RWPE2 (cell line): ENCODE data around the gene CLSTN2.

Experiments used
- ATAC-seq: fragments of 200-7000 bp; cut with Tn5 transposase; 3 replicates; pipeline ENCODE4 v1.9.1; 2021; ENCODE audit warnings: low read depth
- DNase-seq: peaks from one replicate; pipeline ENCODE4 v3.0.0-alpha.2; 2020; ENCODE audit warnings: low spot score
- H3K27ac ChIP-seq: fragments of 450-650 bp; 2 replicates; pipeline ENCODE4 v1.5.1; 2017; ENCODE audit warnings: mild to moderate bottlenecking; ENCODE audit not compliant: poor library complexity, severe bottlenecking
- H3K27me3 ChIP-seq: fragments of 250-450 bp; sonication (Bioruptor Pico); 2 replicates; pipeline ENCODE4 v1.5.1; 2021; ENCODE audit warnings: mild to moderate bottlenecking, moderate library complexity; ENCODE audit not compliant: insufficient read depth, poor library complexity, severe bottlenecking
- H3K36me3 ChIP-seq: fragments of 250-450 bp; sonication (Bioruptor Pico); 2 replicates; pipeline ENCODE4 v1.5.1; 2020; ENCODE audit warnings: low read depth, mild to moderate bottlenecking, moderate library complexity
- H3K4me1 ChIP-seq: fragments of 250-450 bp; sonication (Bioruptor Pico); 2 replicates; pipeline ENCODE4 v1.5.1; 2021; ENCODE audit warnings: mild to moderate bottlenecking, moderate library complexity; ENCODE audit not compliant: insufficient read depth, poor library complexity, severe bottlenecking
- H3K4me3 ChIP-seq: fragments of 250-450 bp; sonication (Bioruptor Pico); 2 replicates; pipeline ENCODE4 v1.5.1; 2021; ENCODE audit warnings: mild to moderate bottlenecking, moderate library complexity; ENCODE audit not compliant: severe bottlenecking
- H3K9me3 ChIP-seq: fragments of 250-450 bp; sonication (Bioruptor Pico); 2 replicates; pipeline ENCODE4 v1.5.1; 2021; ENCODE audit warnings: mild to moderate bottlenecking, moderate library complexity; ENCODE audit not compliant: severe bottlenecking
- CTCF ChIP-seq: fragments of 450-650 bp; IDR thresholded peaks from one replicate; pipeline ENCODE4 v1.5.1; 2017; ENCODE audit warnings: mild to moderate bottlenecking, moderate library complexity; ENCODE audit not compliant: poor library complexity, severe bottlenecking

CLSTN2 gene

GRCh38 chr3:140572334-140572733, 637.3 kb downstream of the CLSTN2 start:
- no peaks in the 10 kb centered on the region for H3K36me3 ChIP-seq
- no peak overlapping the region for H3K27ac ChIP-seq
- no peaks in the 10 kb centered on the region for H3K27me3 ChIP-seq
- no peaks in the 10 kb centered on the region for H3K9me3 ChIP-seq
- H3K4me3 ChIP-seq = no peak overlapping the region
- no peak for TF ChIP-seq CTCF
- ATAC-seq (no peak), DNase-seq (no peak)
- H3K4me1 ChIP-seq = no peaks in the 10 kb centered on the region

GRCh38 chr3:140573011-140573410, 638.0 kb downstream of the CLSTN2 start:
- TF ChIP-seq CTCF = no peak
- Histone ChIP-seq H3K4me1 (no peaks in the 10 kb centered on the region), H3K4me3 (no peak overlapping the region), H3K27me3 (no peaks in the 10 kb centered on the region), H3K9me3 (no peaks in the 10 kb centered on the region), H3K27ac (no peak overlapping the region), H3K36me3 (no peaks in the 10 kb centered on the region)
- ATAC-seq (no peak), DNase-seq (no peak)

- Histone ChIP-seq H3K27ac (no peak overlapping the region), H3K4me1 (no peaks in the 10 kb centered on the region), H3K27me3 (no peaks in the 10 kb centered on the region), H3K36me3 (no peaks in the 10 kb centered on the region), H3K4me3 (no peak overlapping the region), H3K9me3 (no peaks in the 10 kb centered on the region)
- TF ChIP-seq CTCF = no peak
- DNase-seq (no peak), ATAC-seq (no peak)
Observed at GRCh38 chr3:140574375-140574774, 639.4 kb downstream of the CLSTN2 start.

GRCh38 chr3:140576449-140576848, 641.5 kb downstream of the CLSTN2 start:
- TF ChIP-seq CTCF = no peak
- no peak for ATAC-seq
- no peaks in the 10 kb centered on the region for H3K27me3 ChIP-seq

GRCh38 chr3:140577911-140578310, 642.9 kb downstream of the CLSTN2 start:
- Histone ChIP-seq H3K4me3 (no peak overlapping the region), H3K36me3 (no peaks in the 10 kb centered on the region), H3K27ac (no peak overlapping the region), H3K9me3 (no peaks in the 10 kb centered on the region), H3K4me1 (no peaks in the 10 kb centered on the region), H3K27me3 (no peaks in the 10 kb centered on the region)
- no peak for TF ChIP-seq CTCF
- ATAC-seq (no peak), DNase-seq (no peak)

More at GRCh38 chr3:140576449-140576848, 641.5 kb downstream of the CLSTN2 start:
- Histone ChIP-seq H3K4me3 (no peak overlapping the region), H3K27ac (no peak overlapping the region), H3K9me3 (no peaks in the 10 kb centered on the region), H3K4me1 (no peaks in the 10 kb centered on the region), H3K36me3 (no peaks in the 10 kb centered on the region)
- no peak for DNase-seq
